ENCODE data around the gene SDHA. TPM values are rescaled to one million over a fixed set of nuclear protein-coding genes. Genes with fewer than 3 reads are reported as not detected.

SDHA gene
- total RNA-seq, 1 donor from 2014 or later: 757 TPM

DNA sequence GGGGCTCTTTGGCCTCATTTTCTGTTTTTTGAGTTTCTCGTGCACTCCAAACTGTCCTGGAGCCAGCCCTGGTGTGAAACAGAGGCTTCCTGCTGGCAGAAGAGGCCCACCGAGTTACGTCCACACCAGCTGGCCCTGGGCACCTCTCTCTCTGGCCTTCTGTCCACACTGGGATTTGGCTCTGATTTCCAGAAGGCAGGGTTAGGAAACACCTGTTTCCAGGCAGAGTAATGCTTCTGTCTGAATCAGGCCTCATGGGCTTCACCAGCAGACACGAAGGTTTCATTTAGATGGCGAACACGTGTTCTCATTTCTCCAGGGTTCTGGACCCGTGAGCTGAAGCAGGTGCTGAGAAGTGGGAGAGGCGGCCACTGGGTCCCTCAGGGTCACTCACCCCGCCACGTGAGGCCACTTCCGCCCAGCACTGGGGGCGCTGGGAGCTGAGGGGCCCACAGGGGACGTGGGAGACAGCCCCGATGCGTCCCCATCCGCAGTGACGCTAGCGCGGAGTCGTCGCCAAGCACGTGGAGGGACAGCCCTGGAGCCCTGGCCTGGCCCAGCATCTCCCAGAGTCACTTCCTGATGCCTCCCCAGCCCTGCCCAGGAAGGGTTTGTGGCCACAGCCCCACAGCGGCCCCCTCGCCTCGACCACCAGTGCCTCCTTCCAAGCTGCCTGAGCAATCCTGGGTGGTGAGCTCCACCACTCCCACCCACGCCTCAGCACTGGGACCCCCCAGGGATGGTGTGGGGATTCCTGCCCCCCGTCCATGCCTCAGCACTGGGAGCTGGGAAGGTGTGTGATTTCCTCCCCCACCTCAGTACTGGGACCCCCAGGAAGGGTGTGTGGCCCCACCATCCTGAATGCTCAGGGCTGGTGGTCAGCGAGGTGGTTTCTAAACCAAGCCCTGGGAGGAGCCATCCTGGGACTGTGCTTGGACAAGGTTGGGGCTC is 31.8 kb upstream of the SDHA start:
- H3K27me3 ChIP-seq (ENCODE audit: low read depth): peaks cover 27% of the 10 kb centered on the region
- no peak overlapping the region for H3K27ac ChIP-seq (replicated peaks)
- no peak overlapping the region for H3K4me3 ChIP-seq
- intact Hi-C loops (cut with micrococcal nuclease): no loop called here
- no peaks in the 10 kb centered on the region for H3K36me3 ChIP-seq
- TF ChIP-seq CTCF (IDR thresholded peaks at IDR 0.05; ENCODE audit: borderline replicate concordance): no peak
- H3K4me1 ChIP-seq: peaks cover 41% of the 10 kb centered on the region
- no peak for DNase-seq
- H3K9me3 ChIP-seq (replicated peaks): no peaks in the 10 kb centered on the region

DNA sequence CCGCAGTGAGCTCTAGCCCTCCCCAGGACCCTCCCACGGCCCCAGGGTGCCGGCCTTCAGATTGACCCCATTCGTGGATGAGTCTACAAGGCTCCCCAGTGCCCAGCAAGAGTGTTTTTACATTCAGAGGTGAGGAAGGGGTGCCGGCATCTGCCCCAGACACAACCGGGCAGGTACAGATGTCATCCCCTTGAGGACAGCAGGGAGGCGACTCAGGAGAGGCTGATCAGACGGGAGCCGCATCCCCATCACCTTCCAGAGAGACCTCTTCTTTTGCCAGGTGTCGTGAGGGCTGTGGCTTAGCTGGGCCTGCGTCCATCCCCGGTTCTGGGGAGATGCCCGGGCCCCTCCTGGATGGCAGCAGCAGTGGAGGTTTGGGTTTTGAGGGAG is 31.1 kb upstream of the SDHA start:
- TF ChIP-seq CTCF (IDR thresholded peaks at IDR 0.05; ENCODE audit: borderline replicate concordance): no peak

DNA sequence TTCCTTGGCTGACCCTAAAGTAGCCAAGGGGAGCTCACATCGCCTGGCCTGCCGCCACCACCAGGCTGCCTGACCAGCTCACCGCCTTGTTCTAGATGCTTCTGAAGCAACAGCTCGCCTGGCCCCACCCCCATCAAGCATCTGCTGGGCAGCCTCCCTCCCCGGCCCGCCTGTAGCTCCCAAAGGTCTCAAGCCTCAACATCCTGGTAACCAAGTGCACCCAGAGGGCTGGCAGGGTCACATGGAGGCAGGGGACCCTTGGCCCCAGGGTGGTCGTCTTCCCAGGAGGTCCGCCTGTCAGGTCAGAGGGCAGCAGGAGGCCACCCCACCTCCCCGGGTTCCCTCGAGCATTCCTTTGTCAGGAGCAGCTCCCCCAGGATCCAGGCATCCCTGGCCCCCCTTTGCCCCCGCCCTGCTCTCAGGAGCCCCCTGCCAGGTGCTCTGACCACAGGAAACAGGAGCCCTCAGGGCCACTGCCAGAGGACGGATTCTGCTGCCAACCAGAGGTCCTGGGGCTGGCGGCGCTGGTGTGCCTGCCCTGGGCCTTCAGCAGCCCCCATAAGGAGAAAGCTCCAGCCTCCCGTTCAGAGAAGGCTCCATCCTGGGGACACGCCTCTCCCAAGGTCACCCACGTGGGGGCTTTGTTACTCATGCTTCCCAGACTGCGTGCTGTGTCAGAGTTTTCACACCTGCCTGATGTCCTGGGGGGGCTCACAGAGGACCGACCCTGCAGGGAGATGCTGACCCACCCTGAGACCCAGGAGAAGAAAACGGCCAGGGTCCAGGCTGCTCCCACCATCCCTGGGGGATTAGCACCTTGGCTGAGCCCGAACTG is 30.3 kb upstream of the SDHA start:
- Histone ChIP-seq H3K36me3 (no peaks in the 10 kb centered on the region), H3K27ac (replicated peaks) (peak overlapping the region; percentile 95), H3K9me3 (replicated peaks) (no peaks in the 10 kb centered on the region), H3K4me1 (peaks cover 40% of the 10 kb centered on the region), H3K4me3 (peak overlapping the region; percentile 50), H3K27me3 (ENCODE audit: low read depth) (peaks cover 27% of the 10 kb centered on the region)
- no peak for DNase-seq
- TF ChIP-seq CTCF (IDR thresholded peaks at IDR 0.05; ENCODE audit: borderline replicate concordance): no peak
- intact Hi-C loops (cut with micrococcal nuclease): no loop called here

More for the DNA sequence above, 31.1 kb upstream of the SDHA start:
- DNase-seq: no peak
- Histone ChIP-seq H3K4me1 (peaks cover 41% of the 10 kb centered on the region), H3K27ac (replicated peaks) (no peak overlapping the region), H3K27me3 (ENCODE audit: low read depth) (peaks cover 30% of the 10 kb centered on the region), H3K9me3 (replicated peaks) (no peaks in the 10 kb centered on the region), H3K4me3 (no peak overlapping the region), H3K36me3 (no peaks in the 10 kb centered on the region)
- intact Hi-C loops (cut with micrococcal nuclease): no loop called here

DNA sequence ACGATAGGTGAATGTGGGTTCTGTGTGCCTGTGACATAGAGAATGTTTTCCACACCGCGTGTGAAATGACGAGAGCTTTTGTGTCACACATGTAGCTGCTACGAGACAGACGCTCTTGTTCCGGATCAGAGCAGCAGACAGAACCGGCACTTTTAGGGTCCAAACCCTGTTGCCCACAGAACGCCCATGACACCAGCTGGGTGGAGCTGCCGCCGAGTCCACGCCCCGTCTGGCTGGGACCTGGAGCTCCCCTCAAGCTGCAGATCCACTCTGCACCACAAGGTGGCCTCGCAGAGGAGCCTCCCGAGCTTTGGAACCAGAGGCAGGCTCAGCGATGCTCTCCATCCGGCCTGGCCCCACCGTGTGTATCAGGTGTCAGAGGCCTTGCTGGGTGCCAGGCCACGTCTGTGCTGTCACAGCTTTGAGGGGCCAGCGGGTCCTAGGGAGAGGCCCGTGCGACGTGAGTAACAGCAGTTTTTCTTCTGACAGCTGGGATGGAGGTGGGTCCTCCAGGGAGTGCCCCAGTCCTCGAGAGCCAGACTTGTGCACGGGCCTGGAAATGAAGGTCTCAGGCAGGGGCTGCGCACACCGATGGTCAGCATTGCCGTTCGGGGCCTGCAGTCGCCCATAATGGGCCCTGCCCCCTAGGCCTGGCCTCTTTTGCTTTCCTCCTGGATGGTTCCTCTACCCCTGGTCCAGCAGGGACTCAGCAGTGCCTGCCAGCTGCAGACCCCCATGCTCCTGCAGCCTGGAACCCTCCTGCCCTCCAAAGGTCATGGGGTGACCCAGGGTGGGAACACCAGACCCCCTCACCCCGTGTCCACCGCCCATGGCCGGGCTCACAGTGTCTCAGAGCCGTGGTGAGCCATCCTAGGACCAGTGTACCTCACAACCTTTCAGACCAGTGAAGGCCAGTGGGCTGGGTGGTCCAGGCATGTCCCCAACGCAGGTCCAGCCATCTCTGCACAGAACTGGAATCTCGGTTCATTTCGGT is 29.3 kb upstream of the SDHA start:
- intact Hi-C loops (cut with micrococcal nuclease): no loop called here
- Histone ChIP-seq H3K27me3 (ENCODE audit: low read depth) (peaks cover 24% of the 10 kb centered on the region), H3K27ac (replicated peaks) (peak overlapping the region; percentile 95), H3K4me1 (peaks cover 32% of the 10 kb centered on the region), H3K4me3 (peak overlapping the region; percentile 50), H3K36me3 (no peaks in the 10 kb centered on the region), H3K9me3 (replicated peaks) (no peaks in the 10 kb centered on the region)
- TF ChIP-seq CTCF (IDR thresholded peaks at IDR 0.05; ENCODE audit: borderline replicate concordance): peak; percentile 97
- peak; percentile 88 for DNase-seq

Data from left ventricle myocardium inferior (tissue), 1 donor.